Measurements from ENCODE around the gene SLC12A9.

SLC12A9 gene

GRCh38 chr7:100895701-100895955 is 43.1 kb downstream of the SLC12A9 start, which contains the start of gene ACHE:
ACHE (minus strand) TSS chr7:100895888; CDS start chr7:100894232, 1,656 bp downstream.
- Histone ChIP-seq H3K9ac (ENCODE audit: low read depth, low read length, poor library complexity, severe bottlenecking) (no peak within 1 kb of the TSS), H3K27me3 (ENCODE audit: insufficient read depth, low read length, poor library complexity, severe bottlenecking) (no peaks in the 10 kb centered on the region), H3K9me2 (replicated peaks; ENCODE audit: low read depth, low read length) (no peaks in the 10 kb centered on the region), H3K4me3 (ENCODE audit: low read length, poor library complexity, severe bottlenecking) (no peak within 1 kb of the TSS), H3K9me3 (ENCODE audit: insufficient read depth, low read depth, low read length) (no peaks in the 10 kb centered on the region), H3K4me1 (ENCODE audit: insufficient read depth, low read length, poor library complexity, severe bottlenecking) (no peaks in the 10 kb centered on the region), H3K4me2 (ENCODE audit: low read depth, low read length, poor library complexity, severe bottlenecking) (no peak within 1 kb of the TSS), H4K20me1 (ENCODE audit: insufficient read depth, low read length, poor library complexity, severe bottlenecking) (no peaks in the 10 kb centered on the region), H3F3A (ENCODE audit: low read depth) (no peaks in the 10 kb centered on the region), H3K79me2 (ENCODE audit: insufficient read depth, low read length) (no peaks in the 10 kb centered on the region), H3K36me3 (ENCODE audit: insufficient read depth, low read length) (no peaks in the 10 kb centered on the region), H2AFZ (ENCODE audit: low read length) (no peak within 1 kb of the TSS)
- no peak for TF ChIP-seq EZH2phosphoT487 (IDR thresholded peaks at IDR 0.05; ENCODE audit: borderline replicate concordance)
- no peak for TF ChIP-seq CTCF (conservative IDR thresholded peaks at IDR 0.05; ENCODE audit: low read length)

- Histone ChIP-seq H3F3A (ENCODE audit: low read depth) (no peaks in the 10 kb centered on the region), H3K79me2 (ENCODE audit: insufficient read depth, low read length) (no peaks in the 10 kb centered on the region), H3K36me3 (ENCODE audit: insufficient read depth, low read length) (no peaks in the 10 kb centered on the region), H3K4me3 (ENCODE audit: low read length, poor library complexity, severe bottlenecking) (no peak overlapping the region), H3K9me2 (replicated peaks; ENCODE audit: low read depth, low read length) (no peaks in the 10 kb centered on the region), H4K20me1 (ENCODE audit: insufficient read depth, low read length, poor library complexity, severe bottlenecking) (no peaks in the 10 kb centered on the region), H3K27me3 (ENCODE audit: insufficient read depth, low read length, poor library complexity, severe bottlenecking) (no peaks in the 10 kb centered on the region), H2AFZ (ENCODE audit: low read length) (no peak overlapping the region), H3K9me3 (ENCODE audit: insufficient read depth, low read depth, low read length) (no peaks in the 10 kb centered on the region), H3K9ac (ENCODE audit: low read depth, low read length, poor library complexity, severe bottlenecking) (no peak overlapping the region), H3K4me1 (ENCODE audit: insufficient read depth, low read length, poor library complexity, severe bottlenecking) (no peaks in the 10 kb centered on the region), H3K4me2 (ENCODE audit: low read depth, low read length, poor library complexity, severe bottlenecking) (no peak overlapping the region)
- no peak for TF ChIP-seq CTCF (conservative IDR thresholded peaks at IDR 0.05; ENCODE audit: low read length)
- no peak for TF ChIP-seq EZH2phosphoT487 (IDR thresholded peaks at IDR 0.05; ENCODE audit: borderline replicate concordance)
Observed at GRCh38 chr7:100895956-100896731, 43.6 kb downstream of the SLC12A9 start.

- H3K9me3 ChIP-seq (ENCODE audit: insufficient read depth, low read depth, low read length) = no peaks in the 10 kb centered on the region
- H3K36me3 ChIP-seq (ENCODE audit: insufficient read depth, low read length) = no peaks in the 10 kb centered on the region
- peak; percentile 65 for TF ChIP-seq CTCF (conservative IDR thresholded peaks at IDR 0.05; ENCODE audit: low read length)
- no peak for TF ChIP-seq EZH2phosphoT487 (IDR thresholded peaks at IDR 0.05; ENCODE audit: borderline replicate concordance)
- H3K4me1 ChIP-seq (ENCODE audit: insufficient read depth, low read length, poor library complexity, severe bottlenecking) = no peaks in the 10 kb centered on the region
- H3K27me3 ChIP-seq (ENCODE audit: insufficient read depth, low read length, poor library complexity, severe bottlenecking) = no peaks in the 10 kb centered on the region
- no peak overlapping the region for H3K4me2 ChIP-seq (ENCODE audit: low read depth, low read length, poor library complexity, severe bottlenecking)
- H3K4me3 ChIP-seq (ENCODE audit: low read length, poor library complexity, severe bottlenecking) = no peak overlapping the region
- no peaks in the 10 kb centered on the region for H3K9me2 ChIP-seq (replicated peaks; ENCODE audit: low read depth, low read length)
- no peaks in the 10 kb centered on the region for H4K20me1 ChIP-seq (ENCODE audit: insufficient read depth, low read length, poor library complexity, severe bottlenecking)
- no peaks in the 10 kb centered on the region for H3F3A ChIP-seq (ENCODE audit: low read depth)
- H2AFZ ChIP-seq (ENCODE audit: low read length) = no peak overlapping the region
- no peak overlapping the region for H3K9ac ChIP-seq (ENCODE audit: low read depth, low read length, poor library complexity, severe bottlenecking)
- H3K79me2 ChIP-seq (ENCODE audit: insufficient read depth, low read length) = no peaks in the 10 kb centered on the region
Observed at GRCh38 chr7:100896732-100897608, 44.5 kb downstream of the SLC12A9 start.

Measured in Loucy (cell line).